GM21528 (cell line): Measurements from ENCODE around the gene SORCS3.

Source experiments
- ATAC-seq: cut with Tn5 transposase; IDR thresholded peaks from one replicate; pipeline ENCODE4 v1.9.1; 2021; ENCODE audit warnings: mild to moderate bottlenecking, moderate library complexity; ENCODE audit not compliant: unreplicated experiment, low FRiP score

The SORCS3 gene

DNA sequence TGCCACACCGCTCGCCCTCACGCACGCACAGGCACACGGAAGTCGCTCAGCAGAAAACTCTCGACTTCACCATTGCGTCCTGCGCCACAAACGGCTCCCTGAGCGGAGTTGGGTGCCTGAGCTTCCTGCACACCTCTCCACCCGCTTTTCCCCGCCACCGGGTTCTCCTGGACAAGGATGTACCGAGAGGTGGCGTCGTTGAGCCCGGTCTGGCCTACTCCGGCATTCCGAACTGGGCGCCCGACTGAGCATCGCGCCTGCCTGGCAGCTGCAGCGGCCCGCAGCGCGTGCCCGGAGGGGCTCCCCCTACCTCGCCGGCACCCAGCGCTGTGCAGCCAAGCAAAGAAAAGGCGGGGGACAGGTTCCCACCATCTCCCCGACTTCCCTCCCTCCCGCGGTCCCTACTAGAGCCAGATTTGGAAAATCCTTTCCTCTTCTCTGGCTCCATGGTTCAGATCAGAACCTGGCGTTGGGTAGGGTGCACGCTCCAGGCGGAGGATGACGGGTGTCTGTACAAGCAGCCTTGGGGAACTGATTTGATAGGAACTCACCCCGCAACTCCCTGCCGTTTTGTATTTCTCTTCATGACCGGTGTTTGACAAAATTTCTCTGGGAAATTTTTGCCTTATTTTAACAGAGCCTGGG is 1.7 kb downstream of the SORCS3 start:
- ATAC-seq, result no peak

DNA sequence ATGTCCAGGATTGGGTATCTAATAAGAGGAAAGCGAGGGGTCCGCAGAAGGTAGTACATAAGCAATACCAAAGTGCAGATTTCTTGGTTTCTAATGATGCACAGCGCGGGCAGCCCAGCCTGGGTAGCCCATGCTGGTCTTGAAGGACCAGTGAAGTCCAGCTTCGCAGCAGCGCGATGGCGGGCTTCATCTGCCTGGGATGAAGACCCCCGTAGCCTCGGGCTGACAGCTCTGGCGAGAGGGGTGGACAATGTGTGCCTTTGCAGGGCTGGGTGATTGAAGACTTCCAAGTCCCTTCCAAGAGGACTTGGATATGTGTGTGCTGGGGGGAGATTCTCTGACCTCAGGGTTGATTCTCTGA is 2.2 kb downstream of the SORCS3 start:
- ATAC-seq, result no peak

DNA sequence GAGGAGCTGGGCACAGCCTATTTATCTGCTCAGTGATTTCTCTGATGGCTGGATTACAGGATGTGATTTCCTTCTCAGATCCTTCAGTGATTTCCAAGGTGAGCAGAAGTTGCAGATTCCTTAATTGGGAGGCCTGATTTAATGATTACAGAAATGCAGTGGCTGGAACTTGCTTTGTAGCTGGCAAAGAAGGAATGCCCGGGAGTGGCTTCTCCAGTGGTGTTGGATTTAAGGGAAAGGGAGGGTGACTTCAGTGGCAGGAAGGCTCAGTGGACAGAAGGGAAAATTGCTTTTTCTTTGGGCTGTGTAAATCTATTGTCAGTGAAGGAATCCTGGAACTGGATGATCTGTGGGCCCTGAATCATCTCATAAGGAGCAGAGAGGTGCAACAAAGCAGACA is 5.1 kb downstream of the SORCS3 start:
- no peak for ATAC-seq

DNA sequence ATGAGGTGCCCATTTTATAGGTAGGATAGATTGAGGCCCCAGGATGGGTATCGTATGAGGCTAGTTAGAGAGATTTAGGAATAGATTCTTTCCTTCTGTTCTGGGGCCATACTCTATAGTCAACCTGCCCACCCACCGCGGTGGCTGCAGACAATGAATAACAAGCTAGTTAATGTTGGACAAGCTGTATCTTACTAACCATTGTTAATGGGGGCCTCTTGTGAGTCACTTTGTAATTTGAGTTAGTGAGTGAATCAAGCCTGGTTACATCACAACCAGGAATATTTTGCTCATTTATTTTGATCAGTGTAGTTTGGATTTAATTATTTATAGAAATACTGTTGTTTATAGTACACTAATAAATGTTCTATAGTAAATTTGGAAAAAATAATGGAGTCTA is 7.3 kb downstream of the SORCS3 start:
- no peak for ATAC-seq

DNA sequence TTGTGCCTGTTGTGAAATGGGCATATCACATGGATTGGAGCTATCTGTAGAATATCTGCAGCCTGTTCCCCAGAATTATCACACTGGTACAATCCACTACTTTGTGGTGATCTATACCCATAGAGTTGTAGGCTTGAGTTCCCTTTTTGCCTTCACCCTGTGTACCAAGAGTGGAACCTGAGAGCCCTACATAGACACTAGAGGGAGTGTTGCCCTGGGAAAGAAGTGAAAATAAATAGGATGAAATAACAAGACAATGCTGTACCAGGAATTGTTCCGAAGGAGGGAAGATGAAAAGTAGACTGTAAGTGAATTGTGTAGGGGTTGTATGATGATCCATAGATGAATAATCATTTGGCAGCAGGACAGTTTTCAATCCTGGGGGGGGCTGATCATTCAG is 9.0 kb downstream of the SORCS3 start:
- ATAC-seq, result no peak

DNA sequence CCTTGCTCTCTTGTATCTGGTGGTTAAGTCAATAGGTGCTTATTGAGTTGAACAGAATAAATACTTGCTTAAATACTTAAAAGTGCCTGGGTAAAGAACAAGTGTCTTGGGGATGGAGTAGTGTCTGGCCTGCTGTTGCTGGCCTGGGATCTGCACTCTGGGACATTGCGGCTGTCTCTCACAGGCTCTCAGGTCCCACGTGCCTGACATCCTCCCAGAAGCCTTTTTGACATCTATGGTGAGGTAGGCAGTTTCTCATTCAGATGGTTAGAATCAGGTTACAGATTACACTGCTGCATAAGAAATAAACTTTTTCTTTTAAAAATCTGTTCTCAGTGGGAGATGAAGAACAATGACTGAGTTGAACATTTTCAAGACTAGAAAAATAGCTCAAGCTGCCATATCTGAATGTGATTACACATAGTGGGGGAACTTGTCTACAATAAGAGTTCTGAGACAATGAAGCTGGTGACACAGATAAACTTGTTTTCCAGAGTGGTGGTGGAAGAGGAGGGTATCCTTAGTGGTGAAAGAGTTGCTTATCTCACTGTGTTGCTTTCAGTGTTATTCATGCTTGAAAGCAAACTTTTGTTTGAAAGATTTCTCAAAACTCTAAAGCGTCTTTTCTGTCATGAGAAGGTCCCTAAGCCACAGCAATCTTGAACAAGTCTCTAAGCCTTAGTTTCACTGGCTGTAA is 9.7 kb downstream of the SORCS3 start:
- no peak for ATAC-seq

DNA sequence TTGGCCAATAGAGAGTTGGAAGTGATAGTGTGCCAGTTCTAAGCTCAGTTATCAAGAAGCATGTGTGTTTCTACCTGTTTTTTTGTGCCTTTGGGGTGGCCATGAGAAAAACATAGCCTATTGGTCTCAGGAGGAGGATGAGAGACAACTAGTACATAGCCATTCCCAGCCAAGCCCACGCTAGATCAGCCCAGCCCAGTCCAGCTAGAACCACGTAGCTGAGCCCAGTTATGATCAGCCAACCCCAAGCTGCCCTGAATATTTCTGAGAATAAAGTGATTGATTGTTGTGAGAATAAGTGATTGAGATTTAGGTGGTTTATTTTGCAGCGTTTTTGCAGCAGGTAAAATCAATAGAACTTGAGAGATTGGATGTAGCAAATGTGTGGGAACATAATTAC is 15.9 kb downstream of the SORCS3 start:
- ATAC-seq, result no peak

DNA sequence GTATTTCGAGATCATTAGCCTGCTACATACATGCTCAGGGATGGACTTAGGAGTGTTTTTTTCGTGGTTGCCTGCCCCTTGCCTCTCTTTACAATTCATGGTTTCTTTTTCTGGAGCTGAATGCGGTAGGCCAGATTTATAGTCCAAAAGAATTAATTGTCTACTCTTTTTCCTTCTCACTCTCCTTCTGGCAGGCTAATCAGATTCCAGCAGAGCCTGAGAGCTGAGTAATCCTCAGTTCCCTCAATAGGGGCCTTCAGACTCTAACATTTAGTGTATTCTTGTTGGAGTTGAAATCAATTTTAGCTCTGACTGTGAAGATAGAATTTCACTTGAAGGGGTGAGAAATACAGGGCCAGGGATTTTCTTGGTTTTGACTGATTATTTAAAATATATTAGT is 16.4 kb downstream of the SORCS3 start:
- no peak for ATAC-seq

DNA sequence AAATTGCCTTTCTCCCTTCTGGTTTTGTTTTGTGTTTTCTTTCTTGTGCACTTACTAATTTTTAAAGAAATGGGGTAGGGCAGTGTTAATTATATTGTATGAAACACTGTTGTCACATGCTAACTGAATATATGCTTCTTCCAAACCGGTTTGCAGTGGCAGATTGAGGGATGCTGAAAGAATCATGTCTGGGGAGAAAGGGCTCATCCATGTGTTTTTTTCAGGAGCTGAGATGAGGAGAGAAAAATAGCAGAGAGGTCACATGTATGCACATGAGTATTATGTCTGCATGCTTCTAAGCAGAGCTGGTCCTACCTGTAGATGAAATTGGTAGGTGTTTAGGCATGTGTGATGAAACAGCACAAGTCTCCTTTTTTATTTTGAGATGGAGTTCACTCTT is 17.0 kb downstream of the SORCS3 start:
- no peak for ATAC-seq

DNA sequence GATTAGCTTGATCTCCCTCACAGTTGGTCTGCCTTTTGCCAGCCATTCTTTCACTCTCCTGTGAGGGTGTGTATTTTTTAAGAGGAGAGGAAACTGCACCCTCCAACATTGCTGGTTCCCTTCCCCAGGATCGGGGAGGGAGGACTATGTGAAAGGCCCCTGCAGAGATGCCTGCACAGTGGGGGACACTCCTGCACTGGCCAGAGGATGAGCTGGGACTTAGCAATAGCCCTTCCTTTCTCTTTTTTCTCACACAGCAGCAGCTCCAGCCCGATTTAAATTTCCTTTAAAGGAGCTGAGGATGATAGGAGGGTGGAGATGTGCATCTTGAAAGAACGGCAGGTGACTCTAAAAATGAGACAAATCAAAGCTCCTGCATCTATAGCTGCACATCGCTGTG is 18.7 kb downstream of the SORCS3 start:
- no peak for ATAC-seq

DNA sequence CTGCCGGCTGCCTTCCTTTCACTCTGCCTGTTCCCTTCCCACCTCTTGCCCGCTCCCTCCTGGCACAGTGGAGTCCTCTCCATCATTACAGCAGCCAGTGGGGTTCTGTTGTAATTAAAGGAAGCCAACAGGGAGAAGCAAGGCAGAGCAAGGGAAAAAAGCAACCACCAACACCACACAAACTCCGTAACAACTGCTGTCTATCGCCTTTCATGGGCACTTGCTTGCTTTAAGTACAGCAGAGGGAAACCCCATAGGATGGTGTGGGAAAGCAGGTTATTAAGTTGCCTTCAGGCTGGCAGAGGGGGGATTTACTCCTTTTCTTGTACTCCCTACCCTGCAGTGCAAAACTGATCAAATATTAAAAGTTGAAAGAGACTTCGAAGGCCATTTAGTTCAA is 22.0 kb downstream of the SORCS3 start:
- ATAC-seq, result no peak

DNA sequence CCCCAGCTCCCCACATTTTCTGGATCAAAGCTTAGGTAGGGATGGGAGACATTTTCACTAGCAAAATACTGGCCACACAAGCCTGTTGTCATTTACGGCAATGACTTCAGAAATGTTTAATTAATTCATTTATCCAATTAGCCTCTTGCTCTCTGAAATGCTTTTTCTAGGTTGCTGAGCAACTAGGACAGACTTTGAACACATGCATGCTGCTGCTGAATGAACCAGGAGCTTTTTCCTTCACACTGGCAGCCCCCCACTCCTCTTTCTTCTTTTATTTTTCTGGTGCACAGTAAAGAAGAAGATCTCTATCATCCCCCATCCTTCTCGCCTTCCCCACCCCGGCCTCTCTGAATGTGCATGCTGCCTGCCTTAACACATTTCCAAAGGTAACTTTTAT is 22.5 kb downstream of the SORCS3 start:
- ATAC-seq, result no peak

DNA sequence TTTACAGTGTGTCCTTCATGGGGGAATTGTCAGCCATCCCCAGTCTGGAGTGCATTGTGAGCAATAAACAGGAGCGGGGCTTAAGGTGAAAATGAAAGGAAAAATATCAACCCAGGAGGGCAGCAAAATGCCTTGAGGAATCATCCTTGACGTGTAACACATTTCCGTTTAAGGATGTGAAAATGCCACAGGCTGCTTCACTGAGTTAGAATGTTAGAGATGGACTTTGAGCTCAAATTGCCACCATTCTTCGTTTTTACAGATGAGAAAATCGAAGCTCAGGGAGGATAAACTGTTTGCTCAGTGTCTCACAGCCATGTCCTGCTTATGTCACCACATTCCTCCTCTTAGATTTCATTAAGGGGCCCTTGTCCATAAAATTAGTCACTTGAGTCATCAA is 23.1 kb downstream of the SORCS3 start:
- no peak for ATAC-seq

DNA sequence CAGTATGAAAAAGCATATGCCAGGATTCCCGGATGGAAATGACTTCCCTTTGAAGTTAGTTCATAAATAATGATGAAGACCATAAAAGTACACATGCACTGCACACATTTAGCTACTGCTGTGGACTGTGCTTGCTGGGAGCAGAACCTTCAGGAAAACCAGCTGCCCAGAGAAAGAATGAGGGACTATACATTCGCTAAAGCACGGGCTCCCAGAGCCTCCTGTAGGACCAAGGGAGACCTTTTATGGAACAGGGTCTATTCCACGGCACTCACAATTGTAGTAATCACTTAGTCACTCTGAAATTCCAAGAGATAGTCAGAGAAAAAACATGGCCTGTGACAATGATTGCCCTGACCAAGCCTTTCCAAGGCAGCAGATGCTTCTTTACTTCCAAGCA is 24.1 kb downstream of the SORCS3 start:
- no peak for ATAC-seq

DNA sequence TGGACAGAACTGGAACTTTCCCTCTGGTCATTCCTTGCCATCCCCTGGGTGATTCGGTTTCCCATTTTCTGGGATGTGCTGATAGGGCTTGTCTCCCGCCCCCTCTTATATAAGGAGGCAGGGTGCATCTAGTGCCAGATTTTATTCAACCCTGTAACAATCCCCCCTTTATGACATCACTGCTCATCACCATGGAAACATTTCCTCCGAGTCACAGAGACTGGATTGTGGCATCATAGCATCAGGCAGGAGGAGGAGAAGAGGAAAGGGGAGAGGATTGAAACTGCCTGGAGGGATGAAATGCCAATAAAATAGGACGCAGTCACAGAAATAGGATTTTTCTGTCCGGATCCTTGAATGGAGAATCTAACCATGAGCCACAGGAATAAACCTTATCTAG is 25.0 kb downstream of the SORCS3 start:
- ATAC-seq, result no peak

DNA sequence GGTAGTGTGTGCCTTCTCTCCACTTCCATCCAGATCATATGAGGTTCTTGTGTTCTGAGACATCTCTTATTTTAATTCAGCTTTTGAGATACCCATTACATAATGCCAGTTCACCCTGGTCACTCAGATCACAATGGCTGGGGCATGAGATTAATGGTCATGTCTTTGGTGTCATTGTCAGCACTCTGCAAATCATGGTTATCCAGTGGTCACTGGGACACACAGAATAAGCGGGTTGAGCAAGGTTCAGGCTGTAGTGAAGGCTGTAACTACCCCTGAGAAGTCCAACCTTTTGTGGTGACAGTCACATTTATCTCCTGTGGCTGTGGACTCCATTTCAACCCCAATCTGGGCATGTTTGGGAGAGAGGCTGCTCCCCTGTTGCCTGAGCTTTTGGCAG is 35.8 kb downstream of the SORCS3 start:
- no peak for ATAC-seq

DNA sequence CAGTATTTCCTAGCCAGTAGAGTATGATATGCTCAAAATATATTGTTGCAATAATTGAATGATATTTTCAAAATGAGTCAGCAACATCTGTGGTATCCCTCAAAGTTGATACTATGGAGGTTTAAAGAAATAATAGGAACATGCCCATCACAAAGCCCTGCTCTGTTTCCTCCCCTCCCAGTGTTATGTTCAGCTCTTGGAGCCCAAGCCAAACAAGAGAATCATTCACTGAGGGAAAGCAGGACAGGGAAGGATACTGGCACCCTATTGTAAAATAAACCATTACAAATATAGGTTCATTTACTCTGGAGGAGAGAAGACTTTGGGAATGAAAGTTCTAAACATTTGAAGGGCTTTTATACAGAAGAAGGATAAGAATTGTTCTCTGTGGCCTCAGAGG is 37.6 kb downstream of the SORCS3 start:
- no peak for ATAC-seq

DNA sequence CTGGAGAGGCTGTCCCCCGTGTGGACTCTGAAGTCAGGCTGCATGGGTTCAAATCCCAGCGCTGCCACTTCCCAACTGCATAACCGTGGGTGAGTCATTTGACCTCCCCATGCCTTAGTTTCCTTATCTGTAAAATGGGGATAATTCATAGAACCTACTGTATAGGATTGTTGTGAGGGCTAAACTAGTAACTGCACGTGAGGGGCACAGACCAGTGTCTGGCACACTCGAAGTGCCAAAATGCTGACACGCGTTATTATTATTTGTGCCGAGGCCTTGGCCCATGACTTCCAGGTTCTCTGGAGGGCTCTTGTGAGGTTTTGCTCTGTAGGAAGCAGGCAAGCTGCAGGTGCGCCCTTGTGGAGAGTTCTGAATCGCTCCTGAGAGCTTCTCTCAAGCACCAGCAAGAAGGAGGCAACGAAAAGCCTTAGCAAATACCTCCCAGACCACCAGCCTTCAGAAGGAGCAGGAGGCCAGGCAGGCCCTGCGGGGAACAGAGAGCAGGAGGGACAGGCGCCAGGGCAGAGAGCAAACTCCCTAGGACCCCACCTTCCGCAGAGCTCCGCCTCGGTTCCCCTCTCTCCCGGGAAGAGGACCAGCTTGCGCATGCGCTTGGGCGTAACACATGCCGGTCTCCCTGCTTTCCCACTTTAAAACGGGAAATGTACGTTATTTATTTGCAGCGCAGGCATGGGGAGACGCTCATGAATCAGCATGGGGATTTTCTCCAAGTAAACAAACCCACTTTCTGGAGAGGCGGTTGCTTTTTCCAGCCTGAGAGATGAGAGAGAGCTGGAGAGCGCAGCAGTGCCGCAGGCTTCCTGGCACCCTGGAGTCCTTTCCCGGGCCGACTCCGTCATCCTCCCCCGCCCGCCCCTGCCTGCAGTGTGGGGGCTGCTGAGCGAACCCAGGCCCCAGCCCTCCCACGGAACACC is 39.6 kb downstream of the SORCS3 start:
- no peak for ATAC-seq

DNA sequence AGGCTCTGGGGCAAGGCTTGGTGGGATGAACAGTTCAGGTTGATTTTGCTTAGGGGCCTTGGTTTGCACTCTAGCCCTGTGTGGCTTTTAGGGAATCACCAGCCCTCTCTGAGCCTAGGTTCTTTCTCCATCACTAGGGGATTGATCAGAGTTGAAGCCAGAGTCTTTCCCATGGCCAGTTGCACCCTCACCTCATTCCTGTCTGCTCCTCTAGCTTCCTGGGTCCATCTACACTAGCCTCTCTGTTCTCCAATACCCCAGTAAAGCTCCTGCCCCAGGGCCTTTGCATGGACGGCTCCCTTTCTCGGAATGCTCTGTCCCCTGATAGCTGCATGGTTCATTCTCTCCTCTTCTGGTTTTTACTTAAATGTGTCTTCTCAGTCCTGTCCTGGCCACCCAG is 40.4 kb downstream of the SORCS3 start:
- no peak for ATAC-seq

DNA sequence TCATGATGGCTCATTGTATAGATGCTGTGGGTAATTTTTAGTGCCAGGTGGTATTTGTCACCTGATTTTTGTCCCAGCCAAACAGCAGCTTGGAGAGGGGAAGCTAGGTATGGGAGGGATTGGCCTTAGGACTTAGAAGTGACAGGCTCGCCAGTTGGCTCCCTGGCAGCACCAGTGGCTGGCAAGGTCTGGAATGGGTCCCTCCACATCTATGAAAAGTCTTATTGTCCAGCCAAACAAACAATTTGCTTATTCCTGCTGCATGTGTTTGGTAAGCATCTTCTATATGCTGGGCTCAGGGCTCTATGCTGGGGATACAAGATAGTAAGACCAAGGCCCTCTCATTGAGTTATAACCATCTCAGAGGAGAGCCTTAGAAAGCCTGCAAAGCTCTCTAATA is 42.5 kb downstream of the SORCS3 start:
- no peak for ATAC-seq

DNA sequence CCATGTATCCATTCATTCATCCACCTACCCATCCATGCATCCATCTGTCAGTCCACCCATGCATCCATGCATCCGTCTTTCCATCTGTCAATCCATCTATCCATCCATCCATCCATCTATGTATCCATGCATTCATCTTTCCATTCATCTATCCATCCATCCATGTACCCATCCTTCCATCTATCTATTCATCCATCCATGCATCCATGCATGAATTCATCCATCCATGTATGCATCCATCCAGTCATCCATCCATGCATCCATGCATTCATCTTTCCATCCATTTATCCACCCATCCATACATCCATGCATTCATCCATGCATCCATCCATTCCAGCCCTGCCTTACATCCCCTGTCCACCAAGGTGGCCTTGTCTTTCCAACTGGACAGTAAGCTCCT is 45.7 kb downstream of the SORCS3 start:
- no peak for ATAC-seq
